ENCODE data around the gene CAV1.

The CAV1 gene

GRCh38 chr7:116491887-116492653 lies 32.8 kb upstream of the CAV1 start:
- DNase-seq (ENCODE audit: low spot score), result no peak
- no peak for TF ChIP-seq CTCF (IDR thresholded peaks at IDR 0.05; ENCODE audit: borderline replicate concordance, control extremely low read depth, extremely low read depth, insufficient read depth, missing control alignments)

GRCh38 chr7:116492654-116493109 lies 32.2 kb upstream of the CAV1 start:
- in situ Hi-C loops (cut with MboI; ENCODE audit: low sequenced_read_pairs, unreplicated experiment), result no loop called here
- no peak for DNase-seq (ENCODE audit: low spot score)
- TF ChIP-seq CTCF (IDR thresholded peaks at IDR 0.05; ENCODE audit: borderline replicate concordance, control extremely low read depth, extremely low read depth, insufficient read depth, missing control alignments), result no peak

More at GRCh38 chr7:116491887-116492653, 32.8 kb upstream of the CAV1 start:
- in situ Hi-C loops (cut with MboI; ENCODE audit: low sequenced_read_pairs, unreplicated experiment), result no loop called here

GRCh38 chr7:116493449-116493848 lies 31.4 kb upstream of the CAV1 start:
- in situ Hi-C loops (cut with MboI; ENCODE audit: low sequenced_read_pairs, unreplicated experiment), result no loop called here
- TF ChIP-seq CTCF (IDR thresholded peaks at IDR 0.05; ENCODE audit: borderline replicate concordance, control extremely low read depth, extremely low read depth, insufficient read depth, missing control alignments), result no peak

GRCh38 chr7:116494472-116494871 lies 30.4 kb upstream of the CAV1 start:
- DNase-seq (ENCODE audit: low spot score), result no peak
- in situ Hi-C loops (cut with MboI; ENCODE audit: low sequenced_read_pairs, unreplicated experiment), result no loop called here
- no peak for TF ChIP-seq CTCF (IDR thresholded peaks at IDR 0.05; ENCODE audit: borderline replicate concordance, control extremely low read depth, extremely low read depth, insufficient read depth, missing control alignments)

More at GRCh38 chr7:116493449-116493848, 31.4 kb upstream of the CAV1 start:
- no peak for DNase-seq (ENCODE audit: low spot score)

GRCh38 chr7:116495736-116496135 lies 29.1 kb upstream of the CAV1 start:
- in situ Hi-C loops (cut with MboI; ENCODE audit: low sequenced_read_pairs, unreplicated experiment), result no loop called here
- TF ChIP-seq CTCF (IDR thresholded peaks at IDR 0.05; ENCODE audit: borderline replicate concordance, control extremely low read depth, extremely low read depth, insufficient read depth, missing control alignments), result no peak
- no peak for DNase-seq (ENCODE audit: low spot score)

GRCh38 chr7:116496653-116497052 lies 28.2 kb upstream of the CAV1 start:
- in situ Hi-C loops (cut with MboI; ENCODE audit: low sequenced_read_pairs, unreplicated experiment), result no loop called here
- DNase-seq (ENCODE audit: low spot score), result no peak
- TF ChIP-seq CTCF (IDR thresholded peaks at IDR 0.05; ENCODE audit: borderline replicate concordance, control extremely low read depth, extremely low read depth, insufficient read depth, missing control alignments), result no peak

All from GM13976 (cell line).